Measurements from ENCODE around the gene RRH.
"Not testable (repeated sequence)": the region's sequence is repeated elsewhere in the genome, so short reads cannot be mapped to it uniquely, and the experiment has no call there.

Gene RRH

GRCh38 chr4:109827672-109828071 is at the start of gene RRH:
Gene RRH (plus strand): TSS chr4:109827972. CDS start chr4:109828028, 56 bp downstream.
- in situ Hi-C loops (cut with HindIII; ENCODE audit: low sequenced_read_pairs), result no loop called here

- in situ Hi-C loops (cut with HindIII; ENCODE audit: low sequenced_read_pairs), result not testable (repeated sequence)
Observed at GRCh38 chr4:109782092-109782491, 45.7 kb upstream of the RRH start.

GRCh38 chr4:109786846-109787245 is 40.9 kb upstream of the RRH start:
- in situ Hi-C loops (cut with HindIII; ENCODE audit: low sequenced_read_pairs), result no loop called here

GRCh38 chr4:109787807-109788206 is 40.0 kb upstream of the RRH start:
- in situ Hi-C loops (cut with HindIII; ENCODE audit: low sequenced_read_pairs), result no loop called here

- in situ Hi-C loops (cut with HindIII; ENCODE audit: low sequenced_read_pairs), result no loop called here
Observed at GRCh38 chr4:109795059-109795458, 32.7 kb upstream of the RRH start.

- in situ Hi-C loops (cut with HindIII; ENCODE audit: low sequenced_read_pairs), result no loop called here
Observed at GRCh38 chr4:109798866-109799265, 28.9 kb upstream of the RRH start.

- in situ Hi-C loops (cut with HindIII; ENCODE audit: low sequenced_read_pairs), result no loop called here
Observed at GRCh38 chr4:109801099-109801789, 26.5 kb upstream of the RRH start.

- in situ Hi-C loops (cut with HindIII; ENCODE audit: low sequenced_read_pairs), result no loop called here
Observed at GRCh38 chr4:109801895-109802319, 25.9 kb upstream of the RRH start, which contains the start of gene CFI. Gene CFI (minus strand): TSS chr4:109801999. CDS start chr4:109801971, 28 bp downstream.

GRCh38 chr4:109803924-109804571 is 23.7 kb upstream of the RRH start:
- in situ Hi-C loops (cut with HindIII; ENCODE audit: low sequenced_read_pairs), result no loop called here

- in situ Hi-C loops (cut with HindIII; ENCODE audit: low sequenced_read_pairs), result loop anchor here (5.0 kb wide), 1 partner anchor 377 kb away; the partner anchor contains the start of gene SEC24B
Observed at GRCh38 chr4:109809655-109810054, 18.1 kb upstream of the RRH start.

GRCh38 chr4:109810552-109811387 is 17.0 kb upstream of the RRH start:
- in situ Hi-C loops (cut with HindIII; ENCODE audit: low sequenced_read_pairs), result loop anchor here (5.0 kb wide), 1 partner anchor 378 kb away; the partner anchor contains the start of gene SEC24B

- in situ Hi-C loops (cut with HindIII; ENCODE audit: low sequenced_read_pairs), result loop anchor here (5.0 kb wide), 1 partner anchor 379 kb away; the partner anchor contains the start of gene SEC24B
Observed at GRCh38 chr4:109811707-109812106, 16.1 kb upstream of the RRH start.

GRCh38 chr4:109815151-109816081 is 12.4 kb upstream of the RRH start, which contains the start of gene GAR1:
Gene GAR1 (plus strand): TSS chr4:109815762. CDS start chr4:109816165, 403 bp downstream.
- in situ Hi-C loops (cut with HindIII; ENCODE audit: low sequenced_read_pairs), result no loop called here

GRCh38 chr4:109816082-109816442 is 11.7 kb upstream of the RRH start:
- in situ Hi-C loops (cut with HindIII; ENCODE audit: low sequenced_read_pairs), result no loop called here

GRCh38 chr4:109816894-109817293 is 10.9 kb upstream of the RRH start:
- in situ Hi-C loops (cut with HindIII; ENCODE audit: low sequenced_read_pairs), result no loop called here

GRCh38 chr4:109818268-109818667 is 9.5 kb upstream of the RRH start:
- in situ Hi-C loops (cut with HindIII; ENCODE audit: low sequenced_read_pairs), result no loop called here

GRCh38 chr4:109820563-109820962 is 7.2 kb upstream of the RRH start:
- in situ Hi-C loops (cut with HindIII; ENCODE audit: low sequenced_read_pairs), result no loop called here

- in situ Hi-C loops (cut with HindIII; ENCODE audit: low sequenced_read_pairs), result no loop called here
Observed at GRCh38 chr4:109821185-109821584, 6.6 kb upstream of the RRH start.

GRCh38 chr4:109826719-109827118 is 1.1 kb upstream of the RRH start:
- in situ Hi-C loops (cut with HindIII; ENCODE audit: low sequenced_read_pairs), result no loop called here

GRCh38 chr4:109833756-109834155 is 6.0 kb downstream of the RRH start:
- in situ Hi-C loops (cut with HindIII; ENCODE audit: low sequenced_read_pairs), result no loop called here

All from endothelial cell of hepatic sinusoid (primary cell).